ENCODE data around the gene MRC2.
"Not testable (repeated sequence)": the region's sequence is repeated elsewhere in the genome, so short reads cannot be mapped to it uniquely, and the experiment has no call there.

Gene MRC2, protein sequence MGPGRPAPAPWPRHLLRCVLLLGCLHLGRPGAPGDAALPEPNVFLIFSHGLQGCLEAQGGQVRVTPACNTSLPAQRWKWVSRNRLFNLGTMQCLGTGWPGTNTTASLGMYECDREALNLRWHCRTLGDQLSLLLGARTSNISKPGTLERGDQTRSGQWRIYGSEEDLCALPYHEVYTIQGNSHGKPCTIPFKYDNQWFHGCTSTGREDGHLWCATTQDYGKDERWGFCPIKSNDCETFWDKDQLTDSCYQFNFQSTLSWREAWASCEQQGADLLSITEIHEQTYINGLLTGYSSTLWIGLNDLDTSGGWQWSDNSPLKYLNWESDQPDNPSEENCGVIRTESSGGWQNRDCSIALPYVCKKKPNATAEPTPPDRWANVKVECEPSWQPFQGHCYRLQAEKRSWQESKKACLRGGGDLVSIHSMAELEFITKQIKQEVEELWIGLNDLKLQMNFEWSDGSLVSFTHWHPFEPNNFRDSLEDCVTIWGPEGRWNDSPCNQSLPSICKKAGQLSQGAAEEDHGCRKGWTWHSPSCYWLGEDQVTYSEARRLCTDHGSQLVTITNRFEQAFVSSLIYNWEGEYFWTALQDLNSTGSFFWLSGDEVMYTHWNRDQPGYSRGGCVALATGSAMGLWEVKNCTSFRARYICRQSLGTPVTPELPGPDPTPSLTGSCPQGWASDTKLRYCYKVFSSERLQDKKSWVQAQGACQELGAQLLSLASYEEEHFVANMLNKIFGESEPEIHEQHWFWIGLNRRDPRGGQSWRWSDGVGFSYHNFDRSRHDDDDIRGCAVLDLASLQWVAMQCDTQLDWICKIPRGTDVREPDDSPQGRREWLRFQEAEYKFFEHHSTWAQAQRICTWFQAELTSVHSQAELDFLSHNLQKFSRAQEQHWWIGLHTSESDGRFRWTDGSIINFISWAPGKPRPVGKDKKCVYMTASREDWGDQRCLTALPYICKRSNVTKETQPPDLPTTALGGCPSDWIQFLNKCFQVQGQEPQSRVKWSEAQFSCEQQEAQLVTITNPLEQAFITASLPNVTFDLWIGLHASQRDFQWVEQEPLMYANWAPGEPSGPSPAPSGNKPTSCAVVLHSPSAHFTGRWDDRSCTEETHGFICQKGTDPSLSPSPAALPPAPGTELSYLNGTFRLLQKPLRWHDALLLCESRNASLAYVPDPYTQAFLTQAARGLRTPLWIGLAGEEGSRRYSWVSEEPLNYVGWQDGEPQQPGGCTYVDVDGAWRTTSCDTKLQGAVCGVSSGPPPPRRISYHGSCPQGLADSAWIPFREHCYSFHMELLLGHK (N-terminal part only)

DNA sequence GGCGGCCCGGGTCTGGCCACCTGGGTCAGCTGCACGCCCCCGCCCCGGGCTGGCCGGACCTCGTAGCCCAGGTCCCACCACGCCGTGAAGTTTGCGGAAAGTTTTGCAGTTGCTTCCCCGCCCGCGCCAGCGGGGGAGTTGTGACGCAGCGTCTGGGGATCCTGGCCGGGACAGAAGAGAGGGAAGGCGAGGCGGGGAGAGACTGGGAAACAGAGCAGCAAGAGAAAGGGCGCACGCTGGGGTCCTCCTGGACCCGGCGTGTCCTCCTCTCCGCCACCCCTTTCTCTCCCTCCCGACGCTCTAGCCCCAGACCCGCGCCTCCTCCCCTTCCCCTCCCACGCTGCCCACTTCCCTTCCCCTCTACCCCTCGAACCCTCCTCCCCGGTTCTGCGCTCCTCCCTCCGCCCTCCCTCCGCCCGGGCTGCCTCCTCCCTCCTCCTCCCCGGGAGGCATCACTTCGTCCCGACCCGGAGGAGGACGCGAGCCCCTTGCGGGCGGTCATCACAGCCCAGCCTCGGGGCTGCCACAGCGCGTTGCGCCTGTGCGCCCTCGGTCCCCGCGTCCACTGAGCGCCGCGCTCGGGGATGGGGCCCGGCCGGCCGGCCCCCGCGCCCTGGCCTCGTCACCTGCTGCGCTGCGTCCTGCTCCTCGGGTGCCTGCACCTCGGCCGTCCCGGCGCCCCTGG lies at the start of gene MRC2:
Gene MRC2 (plus strand): TSS at position 452 of the 685 bp plus-strand sequence. CDS start 133 bp downstream, at position 585.
- Histone ChIP-seq H3K4me3 (ENCODE audit: low read depth, low read length) (peak within 1 kb of the TSS; percentile 84), H3K4me1 (ENCODE audit: control insufficient read depth, insufficient read depth, low read length) (peaks cover 16% of the 10 kb centered on the region), H3K27ac (ENCODE audit: low read depth, low read length) (peak within 1 kb of the TSS; percentile 54), H3K9ac (ENCODE audit: low read depth, low read length) (peak within 1 kb of the TSS; percentile 64), H3K27me3 (ENCODE audit: control insufficient read depth, insufficient read depth, low read length) (peaks cover 4% of the 10 kb centered on the region; the same call in 1 of the 2 replicates), H3K36me3 (ENCODE audit: control insufficient read depth, insufficient read depth, low read length) (no peaks in the 10 kb centered on the region), H3K9me3 (ENCODE audit: control insufficient read depth, insufficient read depth, low read length) (no peaks in the 10 kb centered on the region)

DNA sequence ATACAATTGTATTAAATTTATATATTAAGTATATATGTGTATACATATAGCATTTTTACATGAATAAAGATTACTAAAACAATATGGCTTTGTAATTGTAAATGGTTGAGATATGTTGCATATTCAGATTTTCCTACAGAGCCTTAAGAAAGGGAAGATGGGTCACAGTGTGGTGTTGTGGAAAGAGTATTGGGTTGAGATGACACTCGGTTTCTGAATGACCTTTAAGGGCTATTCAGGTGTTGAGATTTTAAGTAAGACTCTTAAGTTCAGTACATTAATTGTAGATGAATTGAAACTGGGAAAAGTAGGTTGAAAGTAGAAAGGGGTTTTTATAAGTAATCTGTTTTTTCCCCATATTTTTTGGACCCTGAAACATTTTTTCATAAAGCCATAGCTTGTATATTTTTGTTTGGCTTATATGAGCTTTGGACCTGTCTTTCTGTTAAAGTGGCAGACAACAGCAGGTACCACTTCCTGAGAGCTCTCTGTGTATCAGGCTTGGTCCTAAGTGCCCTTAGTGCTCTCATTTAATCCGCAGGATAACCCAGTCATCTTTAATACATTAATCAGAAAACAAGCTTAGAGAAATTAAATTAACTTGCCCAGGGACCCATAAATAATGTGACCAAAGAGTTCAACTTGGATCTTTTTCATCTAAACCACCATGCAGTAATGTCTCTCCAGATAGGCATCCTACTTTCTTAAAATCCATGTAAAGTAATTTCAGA lies 48.5 kb upstream of the MRC2 start:
- H3K4me3 ChIP-seq (ENCODE audit: low read depth, low read length), result no peak overlapping the region
- no peak overlapping the region for H3K9ac ChIP-seq (ENCODE audit: low read depth, low read length)
- H3K9me3 ChIP-seq (ENCODE audit: control insufficient read depth, insufficient read depth, low read length), result no peaks in the 10 kb centered on the region
- H3K4me1 ChIP-seq (ENCODE audit: control insufficient read depth, insufficient read depth, low read length), result no peaks in the 10 kb centered on the region
- no peak overlapping the region for H3K27ac ChIP-seq (ENCODE audit: low read depth, low read length)
- no peaks in the 10 kb centered on the region for H3K27me3 ChIP-seq (ENCODE audit: control insufficient read depth, insufficient read depth, low read length)
- H3K36me3 ChIP-seq (ENCODE audit: control insufficient read depth, insufficient read depth, low read length), result peaks cover 83% of the 10 kb centered on the region

DNA sequence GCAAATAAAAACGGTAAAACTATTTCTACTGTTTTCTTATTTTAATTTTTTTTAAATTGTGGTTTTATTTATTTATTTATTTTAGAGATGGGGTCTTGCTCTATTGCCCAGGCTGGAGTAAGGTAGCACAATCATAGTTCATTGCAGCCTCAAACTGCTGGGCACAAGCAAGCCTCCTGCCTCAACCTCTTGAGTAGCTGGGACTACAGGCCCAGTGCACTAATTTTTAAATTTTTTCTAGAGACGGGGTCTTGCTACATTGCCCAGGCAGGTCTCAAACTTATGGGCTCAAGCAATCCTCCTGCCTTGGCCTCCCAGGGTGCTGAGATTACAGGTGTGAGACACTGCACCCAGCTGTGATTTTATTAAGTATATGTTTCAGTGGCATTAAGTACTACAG lies 46.5 kb upstream of the MRC2 start:
- no peak overlapping the region for H3K9ac ChIP-seq (ENCODE audit: low read depth, low read length)
- H3K4me1 ChIP-seq (ENCODE audit: control insufficient read depth, insufficient read depth, low read length), result no peaks in the 10 kb centered on the region
- no peak overlapping the region for H3K4me3 ChIP-seq (ENCODE audit: low read depth, low read length)
- H3K36me3 ChIP-seq (ENCODE audit: control insufficient read depth, insufficient read depth, low read length), result peaks cover 81% of the 10 kb centered on the region
- H3K27me3 ChIP-seq (ENCODE audit: control insufficient read depth, insufficient read depth, low read length), result no peaks in the 10 kb centered on the region
- H3K9me3 ChIP-seq (ENCODE audit: control insufficient read depth, insufficient read depth, low read length), result no peaks in the 10 kb centered on the region
- H3K27ac ChIP-seq (ENCODE audit: low read depth, low read length), result no peak overlapping the region

DNA sequence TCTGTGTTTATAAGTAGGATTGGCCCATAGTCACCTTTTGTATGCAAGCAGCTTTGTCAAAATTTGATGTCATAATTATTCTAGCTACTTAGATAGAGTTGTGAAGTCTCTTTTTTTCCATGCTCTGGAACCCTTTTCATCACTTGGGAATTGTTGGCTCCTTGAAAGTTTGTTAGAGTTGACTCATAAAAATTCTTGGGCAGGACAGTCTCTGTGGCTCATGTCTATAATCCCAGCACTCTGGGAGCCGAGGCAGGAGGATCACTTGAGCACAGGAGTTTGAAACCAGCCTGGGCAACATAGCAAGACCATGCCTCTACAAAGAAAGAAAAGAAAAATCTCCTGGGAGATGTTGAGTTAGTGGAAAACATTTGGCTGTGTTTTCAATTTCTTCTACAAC lies 45.7 kb upstream of the MRC2 start:
- Histone ChIP-seq H3K9me3 (ENCODE audit: control insufficient read depth, insufficient read depth, low read length) (no peaks in the 10 kb centered on the region), H3K36me3 (ENCODE audit: control insufficient read depth, insufficient read depth, low read length) (peaks cover 77% of the 10 kb centered on the region), H3K4me1 (ENCODE audit: control insufficient read depth, insufficient read depth, low read length) (no peaks in the 10 kb centered on the region), H3K4me3 (ENCODE audit: low read depth, low read length) (no peak overlapping the region), H3K27me3 (ENCODE audit: control insufficient read depth, insufficient read depth, low read length) (no peaks in the 10 kb centered on the region), H3K27ac (ENCODE audit: low read depth, low read length) (no peak overlapping the region), H3K9ac (ENCODE audit: low read depth, low read length) (no peak overlapping the region)

DNA sequence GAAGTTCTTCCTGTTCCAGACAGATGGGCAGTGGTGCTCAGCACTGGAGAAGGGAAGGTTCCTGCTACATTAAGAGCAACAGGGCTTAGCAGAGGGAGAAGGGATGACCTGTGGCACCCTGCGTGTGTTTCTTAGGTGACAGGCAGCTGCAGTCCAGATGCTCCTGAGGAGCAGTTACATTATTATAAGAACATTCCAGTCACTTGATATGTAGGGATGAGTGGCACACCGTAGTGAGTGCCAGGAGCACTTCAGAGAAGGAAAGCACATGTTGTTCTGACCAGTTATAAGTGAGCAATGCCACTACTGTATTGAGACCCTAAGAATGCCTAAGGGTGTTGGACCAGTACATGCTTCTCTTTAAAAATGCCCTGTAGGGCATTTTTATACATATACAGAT lies 39.9 kb upstream of the MRC2 start:
- Histone ChIP-seq H3K4me1 (ENCODE audit: control insufficient read depth, insufficient read depth, low read length) (no peaks in the 10 kb centered on the region), H3K4me3 (ENCODE audit: low read depth, low read length) (no peak overlapping the region), H3K27ac (ENCODE audit: low read depth, low read length) (no peak overlapping the region), H3K9ac (ENCODE audit: low read depth, low read length) (no peak overlapping the region), H3K27me3 (ENCODE audit: control insufficient read depth, insufficient read depth, low read length) (no peaks in the 10 kb centered on the region), H3K9me3 (ENCODE audit: control insufficient read depth, insufficient read depth, low read length) (no peaks in the 10 kb centered on the region), H3K36me3 (ENCODE audit: control insufficient read depth, insufficient read depth, low read length) (peaks cover 58% of the 10 kb centered on the region)

DNA sequence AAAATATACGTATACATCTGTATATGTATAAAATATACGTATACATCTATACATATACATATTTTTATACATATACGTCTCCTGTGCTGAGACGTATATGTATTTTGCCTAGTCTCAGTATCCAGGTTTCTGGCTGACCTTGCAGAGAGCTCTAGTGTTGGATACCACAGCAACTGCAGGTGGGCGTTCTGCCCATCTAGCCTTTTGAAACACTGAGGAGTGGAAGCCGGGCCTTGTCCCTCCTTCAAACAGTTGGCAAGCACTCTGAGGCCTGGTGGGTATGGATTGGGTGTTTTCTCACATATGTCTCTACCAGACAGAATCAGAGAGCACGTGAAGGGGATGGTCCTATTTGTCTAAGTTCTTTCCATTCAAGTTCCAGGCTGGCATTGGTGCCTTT lies 39.4 kb upstream of the MRC2 start:
- no peaks in the 10 kb centered on the region for H3K4me1 ChIP-seq (ENCODE audit: control insufficient read depth, insufficient read depth, low read length)
- peaks cover 58% of the 10 kb centered on the region for H3K36me3 ChIP-seq (ENCODE audit: control insufficient read depth, insufficient read depth, low read length)
- no peak overlapping the region for H3K9ac ChIP-seq (ENCODE audit: low read depth, low read length)
- no peaks in the 10 kb centered on the region for H3K9me3 ChIP-seq (ENCODE audit: control insufficient read depth, insufficient read depth, low read length)
- no peaks in the 10 kb centered on the region for H3K27me3 ChIP-seq (ENCODE audit: control insufficient read depth, insufficient read depth, low read length)
- no peak overlapping the region for H3K4me3 ChIP-seq (ENCODE audit: low read depth, low read length)
- no peak overlapping the region for H3K27ac ChIP-seq (ENCODE audit: low read depth, low read length)

DNA sequence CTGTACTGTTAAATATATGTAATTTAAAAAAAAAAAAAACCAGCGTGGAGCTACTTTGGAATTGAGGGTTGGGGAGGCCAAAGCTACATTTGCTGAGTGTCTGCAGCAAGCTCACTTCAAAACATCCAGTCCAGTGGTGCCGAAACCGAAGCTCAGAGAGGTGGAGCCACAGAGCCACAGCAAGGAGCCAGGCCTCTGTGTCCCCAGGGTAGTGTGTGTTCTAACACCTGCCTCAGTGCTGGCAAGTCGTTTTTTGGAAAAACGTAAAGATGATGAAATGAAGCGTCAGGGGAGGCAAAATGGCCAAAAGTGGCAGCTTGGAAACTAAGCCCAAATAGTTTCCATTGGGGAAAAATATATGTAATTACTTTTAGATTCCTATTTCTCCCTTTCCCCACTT lies 36.1 kb upstream of the MRC2 start:
- Histone ChIP-seq H3K27me3 (ENCODE audit: control insufficient read depth, insufficient read depth, low read length) (no peaks in the 10 kb centered on the region), H3K9ac (ENCODE audit: low read depth, low read length) (no peak overlapping the region), H3K9me3 (ENCODE audit: control insufficient read depth, insufficient read depth, low read length) (no peaks in the 10 kb centered on the region), H3K36me3 (ENCODE audit: control insufficient read depth, insufficient read depth, low read length) (peaks cover 50% of the 10 kb centered on the region), H3K27ac (ENCODE audit: low read depth, low read length) (no peak overlapping the region), H3K4me3 (ENCODE audit: low read depth, low read length) (no peak overlapping the region), H3K4me1 (ENCODE audit: control insufficient read depth, insufficient read depth, low read length) (no peaks in the 10 kb centered on the region)

DNA sequence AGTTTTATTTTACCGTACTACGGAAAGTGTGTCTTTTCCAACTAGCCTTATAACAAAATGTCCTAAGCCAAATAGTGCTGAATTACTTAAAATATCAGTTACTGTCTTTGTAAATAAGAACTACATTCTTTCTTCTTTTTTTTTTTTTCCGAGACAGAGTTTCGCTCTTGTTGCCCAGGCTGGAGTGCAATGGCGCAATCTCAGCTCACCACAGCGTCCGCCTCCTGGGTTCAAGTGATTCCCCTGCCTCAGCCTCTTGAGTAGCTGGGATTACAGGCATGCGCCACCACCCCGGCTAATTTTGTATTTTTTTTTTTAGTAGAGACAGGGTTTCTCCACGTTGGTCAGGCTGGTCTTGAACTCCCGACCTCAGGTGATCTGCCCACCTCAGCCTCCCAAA lies 35.6 kb upstream of the MRC2 start:
- H3K27me3 ChIP-seq (ENCODE audit: control insufficient read depth, insufficient read depth, low read length); H3K27ac ChIP-seq (ENCODE audit: low read depth, low read length): not testable (repeated sequence)

DNA sequence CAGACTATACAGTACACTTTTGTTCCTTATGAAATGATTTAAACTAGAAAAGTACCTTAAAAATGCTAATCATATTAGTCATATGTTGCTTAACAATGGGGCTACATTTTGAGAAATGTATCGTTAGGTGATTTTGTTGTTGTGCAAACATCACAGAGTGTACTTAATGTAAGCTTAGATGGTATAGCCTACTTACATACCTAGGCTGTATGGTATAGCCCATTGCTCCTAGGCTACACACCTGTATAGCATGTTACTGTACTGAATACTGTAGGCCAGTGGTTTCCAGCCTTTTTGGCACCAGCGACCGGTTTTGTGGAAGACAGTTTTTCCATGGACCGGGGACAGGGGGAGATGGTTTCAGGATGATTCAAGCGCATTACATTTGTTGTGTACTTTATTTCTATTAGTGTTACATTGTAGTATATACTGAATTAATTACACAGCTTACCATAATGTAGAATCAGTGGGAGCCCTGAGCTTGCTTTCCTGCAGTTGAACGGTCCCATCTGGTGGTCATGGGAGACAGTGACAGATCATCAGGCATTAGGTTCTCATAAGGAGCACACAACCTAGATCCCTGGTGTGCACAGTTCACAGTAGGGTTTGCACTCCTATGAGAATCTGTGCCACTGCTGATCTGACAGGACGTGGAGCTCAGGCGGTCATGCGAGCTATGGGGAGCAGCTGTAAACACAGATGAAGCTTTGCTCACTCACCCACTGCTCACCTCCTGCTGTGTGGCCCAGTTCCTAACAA lies 35.0 kb upstream of the MRC2 start:
- Histone ChIP-seq H3K36me3 (ENCODE audit: control insufficient read depth, insufficient read depth, low read length) (peaks cover 56% of the 10 kb centered on the region), H3K27ac (ENCODE audit: low read depth, low read length) (no peak overlapping the region), H3K9ac (ENCODE audit: low read depth, low read length) (no peak overlapping the region), H3K4me3 (ENCODE audit: low read depth, low read length) (no peak overlapping the region), H3K27me3 (ENCODE audit: control insufficient read depth, insufficient read depth, low read length) (no peaks in the 10 kb centered on the region), H3K4me1 (ENCODE audit: control insufficient read depth, insufficient read depth, low read length) (no peaks in the 10 kb centered on the region), H3K9me3 (ENCODE audit: control insufficient read depth, insufficient read depth, low read length) (no peaks in the 10 kb centered on the region)

More for the DNA sequence above, 35.6 kb upstream of the MRC2 start:
- not testable (repeated sequence) for H3K4me1 ChIP-seq (ENCODE audit: control insufficient read depth, insufficient read depth, low read length); H3K9me3 ChIP-seq (ENCODE audit: control insufficient read depth, insufficient read depth, low read length); H3K4me3 ChIP-seq (ENCODE audit: low read depth, low read length); H3K9ac ChIP-seq (ENCODE audit: low read depth, low read length)
- peaks cover 54% of the 10 kb centered on the region for H3K36me3 ChIP-seq (ENCODE audit: control insufficient read depth, insufficient read depth, low read length)

All from HUES48 (cell line).